ENCODE data around the gene PRELID1. TPM values are rescaled to one million over a fixed set of nuclear protein-coding genes. Genes with fewer than 3 reads are reported as not detected.

Gene PRELID1
- polyA plus RNA-seq, 1 donor = 271 TPM

GRCh38 chr5:177346820-177347219, 43.2 kb downstream of the PRELID1 start:
- Histone ChIP-seq H3K9me3 (ENCODE audit: control insufficient read depth, low read depth, low read length) (no peaks in the 10 kb centered on the region), H3K4me3 (ENCODE audit: low read length) (no peak overlapping the region), H3K4me1 (ENCODE audit: control insufficient read depth, insufficient read depth, low read length) (peaks cover 12% of the 10 kb centered on the region), H3K36me3 (ENCODE audit: control insufficient read depth, insufficient read depth, low read length) (peaks cover 32% of the 10 kb centered on the region), H3K27me3 (ENCODE audit: control insufficient read depth, insufficient read depth, low read length) (no peaks in the 10 kb centered on the region), H3K27ac (ENCODE audit: low read length) (no peak overlapping the region)
- WGBS (ENCODE audit: insufficient coverage, low lambda C conversion rate) = 92% methylated on average over 3 of the region's 4 CpGs
- no peak for DNase-seq

- no peak overlapping the region for H3K27ac ChIP-seq (ENCODE audit: low read length)
- peaks cover 27% of the 10 kb centered on the region for H3K36me3 ChIP-seq (ENCODE audit: control insufficient read depth, insufficient read depth, low read length)
- H3K4me3 ChIP-seq (ENCODE audit: low read length) = no peak overlapping the region
- H3K27me3 ChIP-seq (ENCODE audit: control insufficient read depth, insufficient read depth, low read length) = no peaks in the 10 kb centered on the region
- no peak for DNase-seq
- peaks cover 14% of the 10 kb centered on the region for H3K4me1 ChIP-seq (ENCODE audit: control insufficient read depth, insufficient read depth, low read length)
- H3K9me3 ChIP-seq (ENCODE audit: control insufficient read depth, low read depth, low read length) = no peaks in the 10 kb centered on the region
- 83% methylated on average over 1 of the region's 4 CpGs for WGBS (ENCODE audit: insufficient coverage, low lambda C conversion rate)
These were observed 44.1 kb downstream of the PRELID1 start for GRCh38 chr5:177347699-177348098.

- Histone ChIP-seq H3K27ac (ENCODE audit: low read length) (no peak overlapping the region), H3K4me3 (ENCODE audit: low read length) (no peak overlapping the region), H3K4me1 (ENCODE audit: control insufficient read depth, insufficient read depth, low read length) (peaks cover 14% of the 10 kb centered on the region), H3K27me3 (ENCODE audit: control insufficient read depth, insufficient read depth, low read length) (peaks cover under 1% of the 10 kb centered on the region), H3K9me3 (ENCODE audit: control insufficient read depth, low read depth, low read length) (no peaks in the 10 kb centered on the region), H3K36me3 (ENCODE audit: control insufficient read depth, insufficient read depth, low read length) (peaks cover 26% of the 10 kb centered on the region)
- no CpG with 5 or more reads among the region's 3 CpGs for WGBS (ENCODE audit: insufficient coverage, low lambda C conversion rate)
- DNase-seq = no peak
These were observed 45.7 kb downstream of the PRELID1 start for GRCh38 chr5:177349362-177349647.

- H3K27me3 ChIP-seq (ENCODE audit: control insufficient read depth, insufficient read depth, low read length) = peaks cover 3% of the 10 kb centered on the region
- H3K36me3 ChIP-seq (ENCODE audit: control insufficient read depth, insufficient read depth, low read length) = peaks cover 26% of the 10 kb centered on the region
- no peak overlapping the region for H3K27ac ChIP-seq (ENCODE audit: low read length)
- no peak for DNase-seq
- H3K9me3 ChIP-seq (ENCODE audit: control insufficient read depth, low read depth, low read length) = no peaks in the 10 kb centered on the region
- H3K4me1 ChIP-seq (ENCODE audit: control insufficient read depth, insufficient read depth, low read length) = peaks cover 14% of the 10 kb centered on the region
- 83% methylated on average over 1 of the region's 5 CpGs for WGBS (ENCODE audit: insufficient coverage, low lambda C conversion rate)
- no peak overlapping the region for H3K4me3 ChIP-seq (ENCODE audit: low read length)
These were observed 46.2 kb downstream of the PRELID1 start for GRCh38 chr5:177349762-177350161.

GRCh38 chr5:177350776-177351391, 47.3 kb downstream of the PRELID1 start:
- Histone ChIP-seq H3K27ac (ENCODE audit: low read length) (peak overlapping the region; percentile 80), H3K4me3 (ENCODE audit: low read length) (peak overlapping the region; percentile 91), H3K9me3 (ENCODE audit: control insufficient read depth, low read depth, low read length) (no peaks in the 10 kb centered on the region), H3K4me1 (ENCODE audit: control insufficient read depth, insufficient read depth, low read length) (peaks cover 14% of the 10 kb centered on the region), H3K27me3 (ENCODE audit: control insufficient read depth, insufficient read depth, low read length) (peaks cover 5% of the 10 kb centered on the region), H3K36me3 (ENCODE audit: control insufficient read depth, insufficient read depth, low read length) (peaks cover 25% of the 10 kb centered on the region)
- DNase-seq = no peak
- no CpG with 5 or more reads among the region's 19 CpGs for WGBS (ENCODE audit: insufficient coverage, low lambda C conversion rate)

GRCh38 chr5:177351392-177352329, 48.1 kb downstream of the PRELID1 start, which contains the start of gene LMAN2:
Gene LMAN2, minus strand, starts transcription at chr5:177351668. Its CDS starts 21 bp downstream, at chr5:177351647.
- no CpG with 5 or more reads among the region's 55 CpGs for whole genome bisulfite sequencing (ENCODE audit: insufficient coverage, low lambda C conversion rate)
- Histone ChIP-seq H3K4me1 (ENCODE audit: control insufficient read depth, insufficient read depth, low read length) (peaks cover 14% of the 10 kb centered on the region), H3K9me3 (ENCODE audit: control insufficient read depth, low read depth, low read length) (no peaks in the 10 kb centered on the region)

GRCh38 chr5:177353093-177353492, 49.5 kb downstream of the PRELID1 start:
- Histone ChIP-seq H3K36me3 (ENCODE audit: control insufficient read depth, insufficient read depth, low read length) (peaks cover 11% of the 10 kb centered on the region), H3K9me3 (ENCODE audit: control insufficient read depth, low read depth, low read length) (no peaks in the 10 kb centered on the region), H3K4me3 (ENCODE audit: low read length) (no peak overlapping the region), H3K27ac (ENCODE audit: low read length) (no peak overlapping the region), H3K27me3 (ENCODE audit: control insufficient read depth, insufficient read depth, low read length) (peaks cover 12% of the 10 kb centered on the region), H3K4me1 (ENCODE audit: control insufficient read depth, insufficient read depth, low read length) (peaks cover 14% of the 10 kb centered on the region)
- no peak for DNase-seq
- 100% methylated on average over 1 of the region's 5 CpGs for WGBS (ENCODE audit: insufficient coverage, low lambda C conversion rate)

More at GRCh38 chr5:177351392-177352329, 48.1 kb downstream of the PRELID1 start, which contains the start of gene LMAN2:
- Histone ChIP-seq H3K27ac (ENCODE audit: low read length) (peak within 1 kb of the TSS; percentile 80), H3K36me3 (ENCODE audit: control insufficient read depth, insufficient read depth, low read length) (peaks cover 22% of the 10 kb centered on the region), H3K27me3 (ENCODE audit: control insufficient read depth, insufficient read depth, low read length) (peaks cover 7% of the 10 kb centered on the region), H3K4me3 (ENCODE audit: low read length) (peak within 1 kb of the TSS; percentile 91)
- peak; percentile 91 to 98 for DNase-seq

GRCh38 chr5:177354256-177354655, 50.7 kb downstream of the PRELID1 start:
- peaks cover 7% of the 10 kb centered on the region for H3K36me3 ChIP-seq (ENCODE audit: control insufficient read depth, insufficient read depth, low read length)
- no peak overlapping the region for H3K27ac ChIP-seq (ENCODE audit: low read length)
- H3K27me3 ChIP-seq (ENCODE audit: control insufficient read depth, insufficient read depth, low read length) = peaks cover 16% of the 10 kb centered on the region
- H3K4me1 ChIP-seq (ENCODE audit: control insufficient read depth, insufficient read depth, low read length) = peaks cover 14% of the 10 kb centered on the region
- H3K4me3 ChIP-seq (ENCODE audit: low read length) = no peak overlapping the region
- H3K9me3 ChIP-seq (ENCODE audit: control insufficient read depth, low read depth, low read length) = no peaks in the 10 kb centered on the region
- DNase-seq = no peak
- WGBS (ENCODE audit: insufficient coverage, low lambda C conversion rate) = 100% methylated on average over 1 of the region's 3 CpGs

GRCh38 chr5:177354711-177355110, 51.1 kb downstream of the PRELID1 start:
- no peak for DNase-seq
- H3K27me3 ChIP-seq (ENCODE audit: control insufficient read depth, insufficient read depth, low read length) = peaks cover 16% of the 10 kb centered on the region
- no peaks in the 10 kb centered on the region for H3K9me3 ChIP-seq (ENCODE audit: control insufficient read depth, low read depth, low read length)
- no peak overlapping the region for H3K27ac ChIP-seq (ENCODE audit: low read length)
- no peak overlapping the region for H3K4me3 ChIP-seq (ENCODE audit: low read length)
- H3K4me1 ChIP-seq (ENCODE audit: control insufficient read depth, insufficient read depth, low read length) = peaks cover 14% of the 10 kb centered on the region
- WGBS (ENCODE audit: insufficient coverage, low lambda C conversion rate) = no CpG with 5 or more reads among the region's 3 CpGs
- peaks cover 5% of the 10 kb centered on the region for H3K36me3 ChIP-seq (ENCODE audit: control insufficient read depth, insufficient read depth, low read length)

- Histone ChIP-seq H3K4me3 (ENCODE audit: low read length) (no peak overlapping the region), H3K27me3 (ENCODE audit: control insufficient read depth, insufficient read depth, low read length) (peaks cover 16% of the 10 kb centered on the region), H3K27ac (ENCODE audit: low read length) (no peak overlapping the region), H3K36me3 (ENCODE audit: control insufficient read depth, insufficient read depth, low read length) (no peaks in the 10 kb centered on the region), H3K9me3 (ENCODE audit: control insufficient read depth, low read depth, low read length) (no peaks in the 10 kb centered on the region), H3K4me1 (ENCODE audit: control insufficient read depth, insufficient read depth, low read length) (peaks cover 8% of the 10 kb centered on the region)
- no peak for DNase-seq
- WGBS (ENCODE audit: insufficient coverage, low lambda C conversion rate) = no CpG with 5 or more reads among the region's 1 CpG
These were observed 51.7 kb downstream of the PRELID1 start for GRCh38 chr5:177355162-177355867.

All from large intestine (tissue), 3 donors.